WI38 (cell line): ENCODE results near the gene MYO7A.

Experiments used
- H3K4me3 ChIP-seq: 2 replicates; pipeline ENCODE4 v1.5.1; 2011; ENCODE audit warnings: low read depth, mild to moderate bottlenecking, control low read depth, low read length
- TF ChIP-seq, protein P1 (sequence below): IDR thresholded peaks from 2 replicates; pipeline ENCODE4 v1.5.1; 2012; ENCODE audit warnings: low read depth, mild to moderate bottlenecking, control low read depth, low read length

MYO7A gene

DNA sequence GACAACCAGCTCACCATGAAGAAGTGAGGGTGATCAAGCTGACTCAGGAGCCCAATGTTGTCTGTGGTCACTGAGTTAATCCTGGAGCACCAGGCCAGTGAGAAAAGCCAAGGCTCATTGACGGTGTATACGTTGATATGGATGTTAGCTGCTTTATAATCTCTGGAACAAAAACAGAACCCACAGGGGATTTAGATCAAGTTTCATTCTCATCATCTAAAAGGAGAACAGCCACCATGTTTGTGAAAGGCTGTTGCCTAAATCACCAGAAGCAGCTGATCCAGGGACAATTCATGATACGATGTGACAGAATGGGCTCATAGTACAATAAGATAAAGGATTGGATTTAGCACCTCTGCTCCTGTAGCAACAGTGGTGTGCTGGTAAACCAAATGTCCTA, 105.0 kb downstream of the MYO7A start:
- TF ChIP-seq, protein P1, sequence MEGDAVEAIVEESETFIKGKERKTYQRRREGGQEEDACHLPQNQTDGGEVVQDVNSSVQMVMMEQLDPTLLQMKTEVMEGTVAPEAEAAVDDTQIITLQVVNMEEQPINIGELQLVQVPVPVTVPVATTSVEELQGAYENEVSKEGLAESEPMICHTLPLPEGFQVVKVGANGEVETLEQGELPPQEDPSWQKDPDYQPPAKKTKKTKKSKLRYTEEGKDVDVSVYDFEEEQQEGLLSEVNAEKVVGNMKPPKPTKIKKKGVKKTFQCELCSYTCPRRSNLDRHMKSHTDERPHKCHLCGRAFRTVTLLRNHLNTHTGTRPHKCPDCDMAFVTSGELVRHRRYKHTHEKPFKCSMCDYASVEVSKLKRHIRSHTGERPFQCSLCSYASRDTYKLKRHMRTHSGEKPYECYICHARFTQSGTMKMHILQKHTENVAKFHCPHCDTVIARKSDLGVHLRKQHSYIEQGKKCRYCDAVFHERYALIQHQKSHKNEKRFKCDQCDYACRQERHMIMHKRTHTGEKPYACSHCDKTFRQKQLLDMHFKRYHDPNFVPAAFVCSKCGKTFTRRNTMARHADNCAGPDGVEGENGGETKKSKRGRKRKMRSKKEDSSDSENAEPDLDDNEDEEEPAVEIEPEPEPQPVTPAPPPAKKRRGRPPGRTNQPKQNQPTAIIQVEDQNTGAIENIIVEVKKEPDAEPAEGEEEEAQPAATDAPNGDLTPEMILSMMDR: no peak
- no peak overlapping the region for H3K4me3 ChIP-seq

GRCh38 chr11:77236901-77237300, 108.9 kb downstream of the MYO7A start:
- no peak overlapping the region for H3K4me3 ChIP-seq
- TF ChIP-seq, protein P1: no peak

- TF ChIP-seq, protein P1: no peak
Observed at GRCh38 chr11:77244277-77245027, 116.4 kb downstream of the MYO7A start.

DNA sequence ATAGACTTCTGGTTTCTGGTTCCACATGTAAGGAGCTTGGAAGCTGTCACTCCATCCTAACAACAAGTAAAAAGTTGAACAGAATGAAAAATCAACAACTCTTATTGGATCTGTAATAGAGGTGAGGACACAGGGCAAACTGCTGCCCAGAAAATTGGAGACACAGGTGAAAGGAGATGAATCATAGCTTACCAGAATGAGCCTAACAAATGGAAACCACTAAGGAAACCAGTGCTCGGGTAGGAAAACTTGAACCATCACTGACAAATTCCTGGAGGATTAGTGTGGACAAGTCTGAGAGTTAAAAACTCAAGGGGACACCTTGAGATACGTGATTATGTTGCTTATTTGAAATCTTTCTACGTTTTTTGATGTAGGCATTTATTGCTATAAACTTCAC, 121.4 kb downstream of the MYO7A start:
- no peak overlapping the region for H3K4me3 ChIP-seq
- TF ChIP-seq, protein P1: no peak

More at GRCh38 chr11:77244277-77245027, 116.4 kb downstream of the MYO7A start:
- H3K4me3 ChIP-seq: no peak overlapping the region

- TF ChIP-seq, protein P1: no peak
- no peak overlapping the region for H3K4me3 ChIP-seq
Observed at GRCh38 chr11:77250881-77251640, 123.0 kb downstream of the MYO7A start.

DNA sequence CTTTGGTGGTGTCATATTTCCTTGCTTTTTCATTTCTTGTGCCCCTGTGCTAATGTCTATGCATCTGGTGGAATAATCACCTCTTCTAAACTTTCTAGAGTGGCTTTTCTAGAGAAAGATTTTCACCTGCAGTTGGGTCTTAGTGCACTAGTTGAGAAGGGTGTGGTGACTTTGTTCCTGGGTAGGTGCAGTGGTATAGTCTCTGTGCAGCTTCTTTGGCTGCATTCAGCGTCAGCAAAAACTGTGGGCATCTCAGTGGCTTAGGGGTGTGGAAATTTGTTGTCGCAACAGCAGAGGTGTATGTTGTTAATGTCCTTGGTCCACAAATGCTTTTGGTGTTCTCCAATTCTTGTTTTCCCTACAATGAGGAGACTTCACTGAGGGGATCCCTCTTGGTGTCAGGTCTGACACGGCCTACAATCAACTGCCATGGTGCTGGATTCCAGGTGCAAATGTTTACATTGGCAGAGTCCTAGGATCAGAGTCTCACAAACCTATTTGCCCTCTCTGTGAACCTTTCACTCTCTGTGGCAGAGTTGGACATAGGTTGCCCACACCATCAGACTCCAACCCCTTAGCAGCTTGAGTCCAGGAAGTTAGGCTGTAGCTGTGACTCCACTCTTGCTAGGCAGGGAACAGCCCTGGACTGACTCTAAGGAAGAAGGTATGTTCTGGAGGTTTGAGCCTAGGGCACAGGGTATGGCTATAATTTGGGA, 124.7 kb downstream of the MYO7A start:
- H3K4me3 ChIP-seq: no peak overlapping the region
- TF ChIP-seq, protein P1: no peak
